Testis (tissue), 3 donors: ENCODE results near the gene MAGI1. TPM values are rescaled to one million over a fixed set of nuclear protein-coding genes. Genes with fewer than 3 reads are reported as not detected.

ENCODE experiments used
- DNase-seq: peaks from one replicate; pipeline ENCODE4 v3.0.0-alpha.2; 2019
- H3K27ac ChIP-seq, 2 donors: fragments of 200-600 bp; sonication (generic); one replicate each; pipeline ENCODE4 v1.5.1; 2019
- H3K27me3 ChIP-seq: fragments of 200-600 bp; sonication (generic); one replicate; pipeline ENCODE4 v1.5.1; 2019
- H3K36me3 ChIP-seq: fragments of 200-600 bp; sonication (generic); one replicate; pipeline ENCODE4 v1.5.1; 2017; ENCODE audit warnings: low read depth; ENCODE audit errors: missing control alignments
- H3K4me1 ChIP-seq: fragments of 200-600 bp; sonication (generic); one replicate; pipeline ENCODE4 v1.5.1; 2019
- H3K4me3 ChIP-seq, 2 donors: fragments of 200-600 bp; sonication (generic); one replicate each; pipeline ENCODE4 v1.5.1; 2017 to 2019
- H3K9me3 ChIP-seq: fragments of 200-600 bp; sonication (generic); one replicate; pipeline ENCODE4 v1.5.1; 2017
- CTCF ChIP-seq, 3 experiments: fragments of 450-650 bp in 2 of 3; fragments of 200-600 bp in 1 of 3; sonication (generic) in 1 of 3; IDR thresholded peaks; one replicate each; pipeline ENCODE4 v1.5.1; 2016 to 2019; ENCODE audit warnings: antibody characterized with exemption in 3 of 3, mild to moderate bottlenecking in 2 of 3, moderate library complexity in 1 of 3
- POLR2A ChIP-seq: fragments of 450-650 bp; IDR thresholded peaks from one replicate; pipeline ENCODE4 v1.6.1; 2017; ENCODE audit warnings: antibody characterized with exemption, mild to moderate bottlenecking, moderate library complexity
- WGBS, 2 donors: methylation state at CpG; one replicate each; pipeline ENCODE4 v1.1.5; 2018; 5-methylcytosine and 5-hydroxymethylcytosine counted together
- intact Hi-C: fragments of 100-400 bp; cut with DNase I; formaldehyde crosslinking; loops from one replicate; pipeline ENCODE4 v1.15.1; 2023; ENCODE audit warnings: low total_unique reads
- polyA plus RNA-seq: library from polyadenylated mRNA; stranded (reverse); fragments of 350-450 nt; fragmentation: Illumina TruSeq; extraction: RNeasy Lipid Tissue Mini Kit (QIAGEN cat#74804); gene quantifications from one replicate; pipeline ENCODE4 v1.2.3, GENCODE V29; 2014; ENCODE audit warnings: low read depth, low replicate concordance; ENCODE audit not compliant: insufficient read depth
- total RNA-seq, 2 donors: library from RNA; depleted of rRNA; stranded (reverse); fragments of >200 nt; gene quantifications; one replicate each; pipeline ENCODE4 v1.2.3, GENCODE V29; 2016

Gene MAGI1
- total and polyA plus RNA-seq, 3 donors from 2014 or later, result 55.4 to 60.4 (median 56.1) TPM

GRCh38 chr3:65939184-65939583 is 99.5 kb downstream of the MAGI1 start:
- Histone ChIP-seq H3K9me3 (no peaks in the 10 kb centered on the region), H3K4me3 (no peak overlapping the region), H3K27ac (no peak overlapping the region), H3K4me1 (no peaks in the 10 kb centered on the region), H3K36me3 (no peaks in the 10 kb centered on the region), H3K27me3 (no peaks in the 10 kb centered on the region)
- DNase-seq, result no peak
- no peak for TF ChIP-seq POLR2A
- TF ChIP-seq CTCF (IDR thresholded peaks at IDR 0.05), result no peak
- intact Hi-C loops, result no loop called here
- WGBS, 2 donors, result 89 to 91% methylated on average over 2 of the region's 2 CpGs

GRCh38 chr3:65938676-65939075 is 100.0 kb downstream of the MAGI1 start:
- TF ChIP-seq POLR2A (no peak), CTCF (IDR thresholded peaks at IDR 0.05) (no peak)
- WGBS, 2 donors, result 85 to 88% methylated on average over 4 of the region's 4 CpGs
- H3K36me3 ChIP-seq, result no peaks in the 10 kb centered on the region
- intact Hi-C loops, result no loop called here
- H3K4me1 ChIP-seq, result no peaks in the 10 kb centered on the region
- no peaks in the 10 kb centered on the region for H3K27me3 ChIP-seq
- no peak overlapping the region for H3K4me3 ChIP-seq
- DNase-seq, result no peak
- no peak overlapping the region for H3K27ac ChIP-seq
- no peaks in the 10 kb centered on the region for H3K9me3 ChIP-seq

DNA sequence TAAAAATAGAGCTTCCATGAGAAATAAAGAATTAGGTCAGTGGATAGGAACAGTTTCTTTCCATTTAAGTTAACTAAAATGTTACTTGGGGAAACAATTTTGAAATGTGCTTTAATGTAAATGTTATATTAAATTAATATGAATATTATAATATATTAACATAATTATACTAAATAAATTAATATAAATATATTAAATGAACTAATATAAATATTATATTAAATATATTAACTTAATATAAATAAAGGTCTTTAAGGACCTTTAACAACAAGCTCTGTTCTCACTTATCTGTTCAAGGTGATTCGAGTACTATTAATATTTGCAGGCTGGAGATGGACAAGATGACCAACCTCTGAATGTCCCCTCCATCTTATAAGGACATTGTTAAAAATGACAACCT is 100.6 kb downstream of the MAGI1 start:
- intact Hi-C loops, result no loop called here
- TF ChIP-seq POLR2A, result no peak
- no peak for TF ChIP-seq CTCF (IDR thresholded peaks at IDR 0.05)
- Histone ChIP-seq H3K27ac (no peak overlapping the region), H3K4me3 (no peak overlapping the region), H3K9me3 (no peaks in the 10 kb centered on the region), H3K4me1 (no peaks in the 10 kb centered on the region), H3K27me3 (no peaks in the 10 kb centered on the region), H3K36me3 (no peaks in the 10 kb centered on the region)
- DNase-seq, result no peak
- 85 to 90% methylated on average over 1 of the region's 1 CpG for WGBS, 2 donors

DNA sequence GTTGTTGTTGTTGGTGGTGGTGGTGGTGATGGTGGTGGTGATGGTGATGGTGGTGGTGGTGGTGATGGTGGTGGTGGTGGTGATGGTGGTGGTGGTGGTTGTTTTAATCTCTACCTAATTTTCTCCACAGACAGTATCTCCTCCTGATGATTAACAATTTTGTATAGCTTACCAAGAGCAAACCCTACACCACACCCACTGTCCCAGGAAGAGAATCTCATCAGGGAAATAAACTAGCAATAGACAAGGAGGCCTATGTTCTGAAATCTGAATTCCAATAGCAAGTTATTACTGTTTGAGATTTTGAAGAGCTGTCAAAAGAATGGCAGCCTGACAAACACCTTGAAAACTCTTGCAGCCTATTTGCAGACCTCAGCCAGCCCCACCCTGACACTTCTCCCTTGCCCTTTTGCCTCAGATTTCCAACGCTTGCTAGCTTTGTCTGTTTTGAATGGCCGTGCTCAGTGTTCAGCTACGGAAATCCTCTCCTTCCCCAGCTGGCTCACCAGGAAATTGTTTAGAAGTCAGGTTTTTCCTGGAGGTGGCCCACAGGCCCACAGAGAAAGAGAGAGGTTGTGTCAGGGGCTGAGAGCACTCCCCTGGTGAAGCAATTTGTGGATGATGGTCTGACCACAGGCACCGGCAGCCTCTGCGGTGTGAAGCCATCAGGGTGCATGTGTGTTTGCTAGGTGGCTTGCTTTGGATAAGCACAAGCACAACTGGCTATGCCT is 101.6 kb downstream of the MAGI1 start:
- no peaks in the 10 kb centered on the region for H3K9me3 ChIP-seq
- no peak for TF ChIP-seq POLR2A
- TF ChIP-seq CTCF (IDR thresholded peaks at IDR 0.05), result no peak
- intact Hi-C loops, result no loop called here
- no peak overlapping the region for H3K4me3 ChIP-seq
- DNase-seq, result no peak
- H3K4me1 ChIP-seq, result no peaks in the 10 kb centered on the region
- WGBS, 2 donors, result 80 to 81% methylated on average over 5 of the region's 5 CpGs
- H3K27me3 ChIP-seq, result no peaks in the 10 kb centered on the region
- H3K27ac ChIP-seq, result no peak overlapping the region
- no peaks in the 10 kb centered on the region for H3K36me3 ChIP-seq

- no peaks in the 10 kb centered on the region for H3K9me3 ChIP-seq
- no peaks in the 10 kb centered on the region for H3K36me3 ChIP-seq
- TF ChIP-seq CTCF (IDR thresholded peaks at IDR 0.05), result no peak
- TF ChIP-seq POLR2A, result no peak
- no peaks in the 10 kb centered on the region for H3K4me1 ChIP-seq
- WGBS, 2 donors, result 90 to 96% methylated on average over 1 of the region's 1 CpG
- intact Hi-C loops, result no loop called here
- no peak overlapping the region for H3K27ac ChIP-seq
- no peak overlapping the region for H3K4me3 ChIP-seq
- H3K27me3 ChIP-seq, result no peaks in the 10 kb centered on the region
- no peak for DNase-seq
Observed at GRCh38 chr3:65935724-65936123, 103.0 kb downstream of the MAGI1 start.
